ACC112 (cell line): ENCODE measurements around the gene FCER2.

Source experiments
- H2AFZ ChIP-seq: fragments of 200-600 bp; sonication (generic); one replicate; pipeline ENCODE4 v1.6.0; 2017; ENCODE audit warnings: antibody characterized with exemption, low read length; ENCODE audit not compliant: unreplicated experiment
- H3K27ac ChIP-seq: fragments of 200-600 bp; sonication (generic); 2 replicates; pipeline ENCODE4 v1.5.1; 2014; ENCODE audit warnings: low read depth, mild to moderate bottlenecking, antibody characterized with exemption, low read length, moderate library complexity
- H3K27me3 ChIP-seq: fragments of 200-600 bp; sonication (generic); 2 replicates; pipeline ENCODE4 v1.6.1; 2014; ENCODE audit warnings: mild to moderate bottlenecking, antibody characterized with exemption, low read length, moderate library complexity, mixed read lengths; ENCODE audit not compliant: insufficient read depth
- H3K36me3 ChIP-seq: fragments of 200-600 bp; sonication (generic); 2 replicates; pipeline ENCODE4 v1.6.1; 2016; ENCODE audit warnings: mild to moderate bottlenecking, antibody characterized with exemption, low read length, moderate library complexity, mixed read lengths; ENCODE audit not compliant: insufficient read depth
- H3K4me1 ChIP-seq: fragments of 200-600 bp; sonication (generic); one replicate; pipeline ENCODE4 v1.6.1; 2016; ENCODE audit warnings: low read length, mixed read lengths; ENCODE audit not compliant: insufficient read depth, unreplicated experiment, control insufficient read depth
- H3K4me3 ChIP-seq: fragments of 200-600 bp; sonication (generic); 2 replicates; pipeline ENCODE4 v1.5.1; 2014; ENCODE audit warnings: mild to moderate bottlenecking, low read depth, low read length
- H3K79me2 ChIP-seq: fragments of 200-600 bp; sonication (generic); one replicate; pipeline ENCODE4 v1.6.0; 2016; ENCODE audit warnings: low read length; ENCODE audit not compliant: control insufficient read depth, unreplicated experiment, insufficient read depth

FCER2 gene

GRCh38 chr19:7638802-7639465 lies 63.0 kb downstream of the FCER2 start:
- H3K27me3 ChIP-seq, result no peaks in the 10 kb centered on the region
- H2AFZ ChIP-seq, result no peak overlapping the region
- no peak overlapping the region for H3K4me3 ChIP-seq
- H3K4me1 ChIP-seq, result no peaks in the 10 kb centered on the region
- no peak overlapping the region for H3K27ac ChIP-seq
- H3K36me3 ChIP-seq, result no peaks in the 10 kb centered on the region
- H3K79me2 ChIP-seq, result no peaks in the 10 kb centered on the region
